Neural progenitor cell (in vitro differentiated cells): Measurements from ENCODE around the gene OR2B2.

Source experiments
- EZH2phosphoT487 ChIP-seq: fragments of 200-600 bp; sonication (generic); IDR thresholded peaks from 2 replicates; pipeline ENCODE4 v1.6.1; 2017; ENCODE audit warnings: antibody characterized with exemption
- TF ChIP-seq, protein P1 (sequence below): fragments of 200-600 bp; sonication (generic); IDR thresholded peaks from 2 replicates; pipeline ENCODE4 v1.5.1; 2017; ENCODE audit warnings: antibody characterized with exemption, mild to moderate bottlenecking

DNA sequence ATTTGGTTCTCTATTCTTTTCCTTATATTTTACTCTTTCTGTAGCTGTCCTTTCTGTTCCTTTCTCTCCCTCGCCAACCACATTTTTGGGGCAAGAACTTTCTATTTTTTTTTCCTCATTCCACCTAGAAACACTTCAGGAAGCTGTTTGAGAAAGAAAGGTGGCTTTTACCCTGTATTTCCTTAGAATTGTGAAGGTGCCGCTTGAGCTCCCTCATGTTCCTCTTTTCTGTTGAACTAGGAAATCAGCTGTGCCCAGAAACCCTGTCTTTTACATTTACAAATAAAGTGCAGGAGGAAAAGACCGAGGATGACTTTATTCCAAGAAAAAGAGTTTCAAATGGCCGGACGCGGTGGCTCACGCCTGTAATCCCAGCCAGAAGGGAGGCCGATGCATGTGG lies 38.2 kb downstream of the OR2B2 start:
- TF ChIP-seq, protein P1, sequence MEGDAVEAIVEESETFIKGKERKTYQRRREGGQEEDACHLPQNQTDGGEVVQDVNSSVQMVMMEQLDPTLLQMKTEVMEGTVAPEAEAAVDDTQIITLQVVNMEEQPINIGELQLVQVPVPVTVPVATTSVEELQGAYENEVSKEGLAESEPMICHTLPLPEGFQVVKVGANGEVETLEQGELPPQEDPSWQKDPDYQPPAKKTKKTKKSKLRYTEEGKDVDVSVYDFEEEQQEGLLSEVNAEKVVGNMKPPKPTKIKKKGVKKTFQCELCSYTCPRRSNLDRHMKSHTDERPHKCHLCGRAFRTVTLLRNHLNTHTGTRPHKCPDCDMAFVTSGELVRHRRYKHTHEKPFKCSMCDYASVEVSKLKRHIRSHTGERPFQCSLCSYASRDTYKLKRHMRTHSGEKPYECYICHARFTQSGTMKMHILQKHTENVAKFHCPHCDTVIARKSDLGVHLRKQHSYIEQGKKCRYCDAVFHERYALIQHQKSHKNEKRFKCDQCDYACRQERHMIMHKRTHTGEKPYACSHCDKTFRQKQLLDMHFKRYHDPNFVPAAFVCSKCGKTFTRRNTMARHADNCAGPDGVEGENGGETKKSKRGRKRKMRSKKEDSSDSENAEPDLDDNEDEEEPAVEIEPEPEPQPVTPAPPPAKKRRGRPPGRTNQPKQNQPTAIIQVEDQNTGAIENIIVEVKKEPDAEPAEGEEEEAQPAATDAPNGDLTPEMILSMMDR = no peak
- TF ChIP-seq EZH2phosphoT487 = no peak
